HG02870 (cell line): ENCODE measurements around the gene LRIT1.
"Not testable (repeated sequence)": the region's sequence is repeated elsewhere in the genome, so short reads cannot be mapped to it uniquely, and the experiment has no call there.

ENCODE experiments used
- ATAC-seq: cut with Tn5 transposase; IDR thresholded peaks from one replicate; pipeline ENCODE4 v1.9.1; 2021; ENCODE audit warnings: mild to moderate bottlenecking, moderate library complexity; ENCODE audit not compliant: unreplicated experiment

Gene LRIT1, protein sequence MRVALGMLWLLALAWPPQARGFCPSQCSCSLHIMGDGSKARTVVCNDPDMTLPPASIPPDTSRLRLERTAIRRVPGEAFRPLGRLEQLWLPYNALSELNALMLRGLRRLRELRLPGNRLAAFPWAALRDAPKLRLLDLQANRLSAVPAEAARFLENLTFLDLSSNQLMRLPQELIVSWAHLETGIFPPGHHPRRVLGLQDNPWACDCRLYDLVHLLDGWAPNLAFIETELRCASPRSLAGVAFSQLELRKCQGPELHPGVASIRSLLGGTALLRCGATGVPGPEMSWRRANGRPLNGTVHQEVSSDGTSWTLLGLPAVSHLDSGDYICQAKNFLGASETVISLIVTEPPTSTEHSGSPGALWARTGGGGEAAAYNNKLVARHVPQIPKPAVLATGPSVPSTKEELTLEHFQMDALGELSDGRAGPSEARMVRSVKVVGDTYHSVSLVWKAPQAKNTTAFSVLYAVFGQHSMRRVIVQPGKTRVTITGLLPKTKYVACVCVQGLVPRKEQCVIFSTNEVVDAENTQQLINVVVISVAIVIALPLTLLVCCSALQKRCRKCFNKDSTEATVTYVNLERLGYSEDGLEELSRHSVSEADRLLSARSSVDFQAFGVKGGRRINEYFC

DNA sequence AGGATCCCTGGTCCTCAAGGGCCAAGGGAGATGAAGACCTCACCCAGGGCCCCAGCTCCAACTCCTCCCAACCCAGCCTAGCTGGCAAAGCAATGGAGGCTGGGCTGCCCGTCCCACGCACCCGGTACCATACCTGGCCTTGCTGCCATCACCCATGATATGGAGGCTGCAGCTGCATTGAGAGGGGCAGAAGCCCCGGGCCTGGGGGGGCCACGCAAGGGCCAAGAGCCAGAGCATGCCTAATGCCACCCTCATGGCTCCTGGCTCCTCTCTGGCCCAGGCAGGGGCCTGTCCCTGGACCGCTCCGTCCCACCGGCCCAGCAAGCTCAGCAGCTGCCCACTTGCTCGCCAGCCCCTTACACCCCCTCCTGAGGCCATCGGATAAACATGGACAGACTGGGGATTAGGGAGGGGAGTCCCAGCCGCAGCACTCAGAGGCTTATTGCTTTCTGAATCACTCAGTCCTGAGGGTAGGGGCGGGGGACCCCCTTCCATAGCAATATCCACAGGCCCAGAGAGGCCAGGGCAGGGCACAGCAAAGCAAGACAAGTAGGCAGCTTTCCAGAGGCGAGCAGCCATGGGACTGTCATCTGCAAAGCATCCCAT, at the start of gene LRIT1:
TSS of gene LRIT1 (minus strand) at position 362 of the 606 bp plus-strand sequence. CDS start at position 255, 107 bp downstream.
- ATAC-seq, result no peak

DNA sequence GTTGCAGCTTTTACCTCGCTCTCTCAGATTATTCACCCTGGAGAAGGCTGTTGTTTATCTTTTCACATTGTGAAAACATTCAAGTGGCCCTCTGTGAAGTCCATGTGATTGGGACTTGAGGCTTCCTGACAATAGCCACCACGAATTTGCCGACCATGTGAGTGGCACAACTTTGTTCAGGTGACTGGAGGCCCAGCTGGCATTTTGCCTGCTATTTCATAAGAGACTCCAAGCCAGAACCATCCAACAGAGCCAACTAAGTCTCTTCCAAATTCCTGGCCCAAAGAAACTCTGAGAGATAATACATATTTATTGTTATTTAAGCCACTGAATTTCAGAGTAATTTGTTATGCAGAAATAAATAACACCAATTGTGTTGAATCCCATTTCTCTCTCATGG, 48.9 kb upstream of the LRIT1 start:
- ATAC-seq, result no peak

DNA sequence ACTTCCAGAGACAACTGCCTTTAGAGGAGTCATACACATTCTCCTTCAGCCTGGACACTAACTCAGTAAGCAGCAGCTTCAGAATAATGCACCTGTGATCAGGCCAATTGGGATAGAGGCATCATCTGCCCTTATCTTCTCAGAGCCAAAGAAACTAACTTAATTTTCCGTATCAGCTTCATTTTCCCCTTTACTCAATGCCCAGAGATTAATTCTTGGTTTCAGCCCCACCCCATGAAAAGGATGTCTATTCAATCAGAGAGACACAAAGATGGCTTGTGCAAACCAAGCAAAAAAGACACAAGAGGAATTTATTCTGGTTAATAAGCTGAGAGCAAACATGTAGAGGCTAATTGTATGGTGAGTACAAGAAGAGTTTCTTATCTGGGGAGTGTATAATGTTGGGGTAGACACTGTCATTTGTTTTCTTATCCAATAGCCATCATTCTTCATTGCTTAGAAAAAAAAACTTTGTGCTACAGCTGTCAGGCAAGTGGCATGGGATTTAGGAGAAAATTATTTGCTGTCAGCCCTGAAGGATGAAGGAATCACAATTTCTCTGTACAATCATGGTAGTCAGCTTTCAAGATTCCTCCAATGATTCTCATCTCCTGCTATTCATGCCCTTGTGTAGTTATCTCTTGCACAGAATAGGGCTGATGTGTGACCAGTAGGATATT, 48.3 kb upstream of the LRIT1 start:
- no peak for ATAC-seq

GRCh38 chr10:84288151-84288550, 46.8 kb upstream of the LRIT1 start:
- ATAC-seq, result no peak

- ATAC-seq, result no peak
Measured at GRCh38 chr10:84286695-84287094, 45.3 kb upstream of the LRIT1 start.

DNA sequence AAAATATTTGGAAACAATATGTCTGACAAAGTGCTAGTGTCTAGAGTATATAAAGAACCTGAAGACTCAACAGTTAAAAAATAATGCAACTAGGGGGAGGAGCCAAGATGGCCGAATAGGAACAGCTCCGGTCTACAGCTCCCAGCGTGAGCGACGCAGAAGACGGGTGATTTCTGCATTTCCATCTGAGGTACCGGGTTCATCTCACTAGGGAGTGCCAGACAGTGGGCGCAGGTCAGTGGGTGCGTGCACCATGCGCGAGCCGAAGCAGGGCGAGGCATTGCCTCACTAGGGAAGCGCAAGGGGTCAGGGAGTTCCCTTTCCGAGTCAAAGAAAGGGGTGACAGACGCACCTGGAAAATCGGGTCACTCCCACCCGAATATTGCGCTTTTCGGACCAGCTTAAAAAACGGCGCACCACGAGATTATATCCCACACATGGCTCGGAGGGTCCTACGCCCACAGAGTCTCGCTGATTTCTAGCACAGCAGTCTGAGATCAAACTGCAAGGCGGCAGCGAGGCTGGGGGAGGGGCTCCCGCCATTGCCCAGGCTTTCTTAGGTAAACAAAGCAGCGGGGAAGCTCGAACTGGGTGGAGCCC, 38.6 kb upstream of the LRIT1 start:
- not testable (repeated sequence) for ATAC-seq

- no peak for ATAC-seq
Measured at GRCh38 chr10:84270708-84271107, 29.4 kb upstream of the LRIT1 start.

- no peak for ATAC-seq
Measured at GRCh38 chr10:84269773-84270172, 28.4 kb upstream of the LRIT1 start.

GRCh38 chr10:84269162-84269561, 27.8 kb upstream of the LRIT1 start:
- ATAC-seq, result no peak

DNA sequence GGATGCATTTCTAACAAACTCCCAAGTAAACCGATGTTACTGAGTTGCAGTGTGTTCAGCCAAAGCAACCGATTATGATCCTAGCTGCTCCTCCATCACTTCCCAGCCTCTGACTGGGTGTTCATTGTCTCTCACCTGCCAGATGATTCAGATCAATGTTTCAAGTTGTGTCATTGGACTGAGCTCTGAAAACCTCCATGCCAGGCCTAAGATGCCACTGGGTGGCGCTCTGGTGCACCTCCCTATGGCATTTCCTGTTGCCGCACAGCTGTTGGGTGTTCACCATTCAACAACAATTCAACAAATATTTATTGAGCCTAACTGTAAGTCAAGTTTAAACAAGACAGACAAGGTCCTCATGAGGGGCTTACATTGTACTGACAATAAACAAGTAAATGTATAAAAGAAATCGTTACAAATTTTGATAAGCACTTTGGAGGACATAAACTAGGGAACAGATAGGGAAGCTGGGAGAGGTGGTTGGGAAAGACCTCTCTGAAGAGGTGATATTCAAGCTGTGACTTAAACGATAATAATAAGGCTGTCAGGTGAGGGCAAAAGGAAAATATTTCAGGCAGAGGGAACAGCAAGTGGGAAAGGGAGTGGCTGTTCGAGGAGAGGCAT, 26.3 kb upstream of the LRIT1 start:
- ATAC-seq, result peak; percentile 52

DNA sequence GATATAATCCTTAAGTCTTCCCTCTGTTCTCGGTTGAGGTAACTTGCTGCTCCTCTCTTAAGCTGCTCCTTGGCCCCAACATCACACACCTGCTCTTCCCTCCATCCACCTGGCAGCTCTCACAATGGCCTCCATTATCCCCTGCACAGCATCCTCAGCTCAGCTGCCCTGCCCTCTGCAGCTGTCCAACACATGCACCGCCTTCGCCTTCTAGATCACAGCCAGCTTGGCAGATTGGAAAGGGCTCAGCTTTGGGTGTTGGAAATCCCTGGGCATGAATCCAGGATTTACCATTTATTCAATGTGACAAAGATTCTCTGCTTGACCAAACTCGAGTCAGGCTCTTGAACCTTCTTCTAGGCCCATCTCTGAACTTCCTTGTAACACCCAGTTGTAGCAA, 24.1 kb upstream of the LRIT1 start:
- no peak for ATAC-seq

GRCh38 chr10:84264611-84265141, 23.3 kb upstream of the LRIT1 start:
- ATAC-seq, result peak; percentile 90

DNA sequence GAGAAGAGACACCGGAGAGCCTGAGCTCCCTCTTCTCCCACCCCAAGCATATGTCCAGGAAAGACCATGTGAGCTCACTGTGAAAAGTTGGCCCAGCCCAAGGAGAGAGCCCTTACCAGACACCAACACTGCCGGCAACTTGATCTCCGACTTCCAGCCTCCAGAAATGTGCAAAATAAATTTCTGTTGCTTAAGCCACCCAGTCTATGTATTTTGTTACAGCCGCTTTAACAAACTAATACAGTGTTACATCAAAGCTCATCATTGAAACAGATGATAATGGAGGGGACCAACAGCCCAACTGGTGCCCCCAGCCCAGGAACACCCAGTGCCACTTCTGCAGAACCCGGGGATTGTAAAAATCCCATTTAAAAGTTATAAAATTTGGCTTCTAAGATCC, 22.4 kb upstream of the LRIT1 start:
- no peak for ATAC-seq

- no peak for ATAC-seq
Measured at GRCh38 chr10:84262190-84262956, 21.0 kb upstream of the LRIT1 start.

DNA sequence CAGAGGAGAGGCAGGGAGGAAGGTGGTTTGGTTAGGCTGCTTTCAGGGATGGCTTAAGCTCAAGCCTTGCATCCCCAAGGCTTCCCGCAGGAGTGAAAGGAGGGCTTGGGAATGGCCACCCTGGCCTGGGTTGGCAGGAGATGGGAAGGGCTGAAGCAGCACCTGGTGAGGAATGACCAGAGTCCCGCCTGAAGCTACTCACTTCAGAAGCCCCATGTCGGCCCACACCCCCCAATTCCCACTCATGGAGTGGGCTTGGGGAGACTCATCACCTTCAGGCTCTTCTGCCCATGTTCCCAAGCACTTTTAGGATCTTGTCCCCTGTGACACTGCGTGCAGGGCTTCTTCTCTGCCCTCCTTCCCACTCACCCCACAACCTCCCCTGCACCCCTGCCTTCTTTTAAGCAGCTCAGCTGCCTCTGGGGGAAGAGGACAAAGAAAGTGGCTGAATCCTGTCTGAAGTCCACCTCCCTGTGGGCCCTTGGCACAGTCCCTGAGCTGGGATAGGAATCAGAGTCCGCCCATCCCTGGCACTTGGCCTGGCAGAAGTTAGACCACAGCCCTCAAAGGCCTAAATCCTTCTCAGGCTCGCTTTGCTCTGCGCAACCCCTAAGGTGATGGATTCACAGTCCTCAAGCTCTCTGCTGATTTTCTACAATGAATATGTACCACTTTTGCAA, 20.0 kb upstream of the LRIT1 start:
- no peak for ATAC-seq

- no peak for ATAC-seq
Measured at GRCh38 chr10:84258034-84258695, 16.8 kb upstream of the LRIT1 start.

DNA sequence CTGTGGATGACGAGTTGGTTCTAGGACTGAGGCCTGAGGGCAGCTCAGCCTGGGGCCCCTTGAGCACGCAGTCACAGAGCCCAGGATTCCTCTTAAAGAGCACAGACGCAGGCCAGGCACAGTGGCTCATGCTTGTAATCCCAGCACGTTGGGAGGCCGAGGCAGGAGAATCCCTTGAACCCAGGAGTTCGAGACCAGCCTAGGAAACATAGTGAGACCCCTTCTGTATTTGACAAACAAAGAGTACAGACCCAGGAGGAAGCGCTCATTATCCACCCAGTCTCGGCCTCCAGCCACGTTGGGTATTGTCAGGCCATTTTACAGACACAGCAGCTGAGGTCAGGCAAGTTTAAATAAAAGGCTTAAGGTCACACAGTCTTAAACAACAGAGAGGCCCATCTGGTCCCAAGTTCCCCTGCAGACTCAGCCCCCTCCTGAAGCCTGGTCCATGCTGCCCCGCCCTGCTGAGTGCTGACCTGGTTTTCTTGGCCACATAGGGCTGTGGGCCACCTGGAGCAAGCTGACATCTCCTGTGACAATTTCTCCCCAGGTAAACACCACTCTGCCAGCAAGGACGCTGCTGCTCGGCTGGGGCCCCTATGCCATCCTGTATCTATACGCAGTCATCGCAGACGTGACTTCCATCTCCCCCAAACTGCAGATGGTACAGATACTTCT, 16.1 kb upstream of the LRIT1 start:
- no peak for ATAC-seq
